Mammary microvascular endothelial cell (primary cell): ENCODE measurements around the gene DNPEP. TPM values are rescaled to one million over a fixed set of nuclear protein-coding genes. Genes with fewer than 3 reads are reported as not detected.

Experiments
- total RNA-seq: library from RNA; depleted of rRNA; stranded (reverse); fragments of >200 nt; gene quantifications from 2 replicates; pipeline ENCODE4 v1.2.3, GENCODE V29; 2015

The DNPEP gene
- total RNA-seq = 46.8 and 54.5 TPM in 2 replicates

GRCh38 chr2:219387306-219388120 is at the start of gene DNPEP:
TSS of gene DNPEP (minus strand) at chr2:219387912. CDS start at chr2:219387794, 118 bp downstream.

DNA sequence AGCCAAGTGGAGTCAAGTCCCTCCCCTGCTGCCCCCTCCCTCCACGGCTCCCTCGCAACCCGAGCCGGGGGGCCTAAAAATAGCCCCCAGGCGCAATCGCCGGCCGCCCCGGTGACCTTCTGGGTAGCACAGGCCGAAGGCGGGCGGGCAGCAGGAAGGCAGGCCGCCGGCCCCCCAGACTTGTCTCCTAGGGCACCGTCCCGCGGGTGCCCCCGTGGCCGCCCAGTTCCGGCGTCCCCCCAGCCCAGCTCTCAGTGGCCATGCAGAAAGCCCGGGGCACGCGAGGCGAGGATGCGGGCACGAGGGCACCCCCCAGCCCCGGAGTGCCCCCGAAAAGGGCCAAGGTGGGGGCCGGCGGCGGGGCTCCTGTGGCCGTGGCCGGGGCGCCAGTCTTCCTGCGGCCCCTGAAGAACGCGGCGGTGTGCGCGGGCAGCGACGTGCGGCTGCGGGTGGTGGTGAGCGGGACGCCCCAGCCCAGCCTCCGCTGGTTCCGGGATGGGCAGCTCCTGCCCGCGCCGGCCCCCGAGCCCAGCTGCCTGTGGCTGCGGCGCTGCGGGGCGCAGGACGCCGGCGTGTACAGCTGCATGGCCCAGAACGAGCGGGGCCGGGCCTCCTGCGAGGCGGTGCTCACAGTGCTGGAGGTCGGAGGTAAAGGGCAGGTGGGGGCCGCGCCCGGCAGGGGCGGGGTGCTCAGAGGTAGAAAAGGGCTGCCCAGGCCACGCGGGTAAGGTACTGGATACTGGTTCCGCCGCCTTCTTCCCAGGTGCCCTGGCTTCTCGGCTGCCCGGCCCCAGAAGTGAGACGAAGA is 47.2 kb upstream of the DNPEP start, which contains the start of gene SPEG:
Gene SPEG, plus strand, starts transcription at position 126 of the 808 bp plus-strand sequence. Its CDS starts 135 bp downstream, at position 261.

GRCh38 chr2:219418155-219419011 is 30.7 kb upstream of the DNPEP start, which contains the start of gene DES:
TSS of gene DES (plus strand) at chr2:219418377. CDS start at chr2:219418463, 86 bp downstream.

GRCh38 chr2:219332542-219332941 is 55.2 kb downstream of the DNPEP start, which contains the start of gene RESP18:
TSS of gene RESP18 (minus strand) at chr2:219332744.

Other genes starting within 250 kb of the DNPEP start
- gene NHEJ1, start 227.1 kb downstream of the DNPEP start, total RNA-seq = 16.9 and 18.3 TPM in 2 replicates
- gene SLC23A3, start 217.9 kb downstream of the DNPEP start, total RNA-seq = 0.60 and 0.79 TPM in 2 replicates
- gene CNPPD1, start 211.0 kb downstream of the DNPEP start, total RNA-seq = 35.3 and 37.0 TPM in 2 replicates
- 43.6 and 44.4 TPM in 2 replicates for gene RETREG2, start 209.6 kb downstream of the DNPEP start, total RNA-seq
- 24.4 and 30.4 TPM in 2 replicates for gene ZFAND2B, start 181.1 kb downstream of the DNPEP start, total RNA-seq
- gene ABCB6, start 169.0 kb downstream of the DNPEP start, total RNA-seq = 15.5 and 15.6 TPM in 2 replicates
- gene ATG9A, start 158.3 kb downstream of the DNPEP start, total RNA-seq = 48.8 and 71.1 TPM in 2 replicates
- gene ANKZF1, start 158.1 kb downstream of the DNPEP start, total RNA-seq = 13.6 and 16.9 TPM in 2 replicates
- gene GLB1L, start 142.5 kb downstream of the DNPEP start, total RNA-seq = 4.5 and 7.5 TPM in 2 replicates
- 9.6 and 11.7 TPM in 2 replicates for gene STK16, start 142.4 kb downstream of the DNPEP start, total RNA-seq
- not detected in 2 replicates for gene TUBA4B, start 134.7 kb downstream of the DNPEP start, total RNA-seq
- gene TUBA4A, start 134.0 kb downstream of the DNPEP start, total RNA-seq = 13.6 and 22.3 TPM in 2 replicates
- gene DNAJB2, start 108.5 kb downstream of the DNPEP start, total RNA-seq = 11.6 and 17.8 TPM in 2 replicates
- not detected in 2 replicates for gene PTPRN, start 78.5 kb downstream of the DNPEP start, total RNA-seq
- gene RESP18, start 55.2 kb downstream of the DNPEP start, total RNA-seq = not detected in 2 replicates
- not detected in 2 replicates for gene DES, start 30.5 kb upstream of the DNPEP start, total RNA-seq
- gene SPEG, start 46.9 kb upstream of the DNPEP start, total RNA-seq = 0.05 TPM in 1 of 2 replicates, not detected in the other
- 35.7 and 45.9 TPM in 2 replicates for gene GMPPA, start 111.0 kb upstream of the DNPEP start, total RNA-seq
- not detected in 2 replicates for gene ASIC4, start 126.6 kb upstream of the DNPEP start, total RNA-seq
- gene CHPF, start 155.9 kb upstream of the DNPEP start, total RNA-seq = 0.27 and 0.44 TPM in 2 replicates
- not detected in 2 replicates for gene TMEM198, start 156.1 kb upstream of the DNPEP start, total RNA-seq
- 2.2 and 2.8 TPM in 2 replicates for gene OBSL1, start 183.6 kb upstream of the DNPEP start, total RNA-seq
- not detected in 2 replicates for gene INHA, start 184.4 kb upstream of the DNPEP start, total RNA-seq
- 11.6 and 16.8 TPM in 2 replicates for gene STK11IP, start 209.9 kb upstream of the DNPEP start, total RNA-seq
- not detected in 2 replicates for gene SLC4A3, start 239.7 kb upstream of the DNPEP start, total RNA-seq